K562 (cell line): ENCODE data around the gene UBA1. TPM values are rescaled to one million over a fixed set of nuclear protein-coding genes. Genes with fewer than 3 reads are reported as not detected.

ENCODE experiments used
- ATAC-seq: fragments of 200-7000 bp; cut with Tn5 transposase; 3 replicates; pipeline ENCODE4 v1.9.1; 2020; ENCODE audit warnings: moderate library complexity
- BruUV-seq: library from RNA; stranded (reverse); fragments of 400-500 nt; replicated peaks from 2 replicates; lab custom pipeline; 2021; lab: Mats Ljungman, UMichigan
- CTCF ChIA-PET: fragments of 300-600 bp; formaldehyde crosslinking; extraction: SDS; loops from one replicate; lab custom pipeline; 2021; ENCODE audit warnings: low intra/inter-chr PET ratio; lab: Yijun Ruan, JAX
- POLR2A ChIA-PET: fragments of 300-600, 350-650 bp; sonication (Branson Sonifier 250); formaldehyde crosslinking; extraction: SDS; loops from one replicate; lab custom pipeline; 2021; ENCODE audit warnings: antibody characterized with exemption, inconsistent platforms; lab: Yijun Ruan, JAX
- DNase-seq, 4 experiments: peaks; one replicate each; pipeline versions ENCODE4 v3.0.0 to v3.0.0-alpha.2; 2011 to 2018; ENCODE audit warnings: low spot score in 3 of 4, mixed read lengths in 3 of 4; ENCODE audit errors: extremely low read depth in 1 of 4
- FAIRE-seq: peaks from 2 replicates; lab custom pipeline; 2011; peaks lifted over from hg19 to GRCh38; lab: Jason Lieb, UNC
- H2AFZ ChIP-seq: 2 replicates; pipeline ENCODE4 v1.6.0; 2011; ENCODE audit warnings: low read depth, low read length, control low read depth, inconsistent platforms
- H3K27ac ChIP-seq: fragments of 200-600 bp; 3 replicates; pipeline ENCODE4 v1.8.0; 2011; ENCODE audit warnings: low read depth, mild to moderate bottlenecking, control low read depth, inconsistent platforms, low read length, moderate library complexity, mixed read lengths; ENCODE audit errors: extremely low read depth
- H3K27me3 ChIP-seq, 2 experiments: fragments of 300-600 bp in 1 of 2; 2 replicates in 1 of 2; 3 replicates in 1 of 2; pipeline versions ENCODE4 v1.6.0 to v1.8.0; 2011; ENCODE audit warnings: inconsistent platforms in 2 of 2, low read length in 2 of 2, mild to moderate bottlenecking in 1 of 2, mixed read lengths in 1 of 2, moderate library complexity in 1 of 2; ENCODE audit not compliant: control insufficient read depth in 2 of 2, insufficient read depth in 2 of 2
- H3K36me3 ChIP-seq: fragments of 300-600 bp; 3 replicates; pipeline ENCODE4 v1.8.0; 2011; ENCODE audit warnings: mild to moderate bottlenecking, low read length, inconsistent platforms; ENCODE audit not compliant: control insufficient read depth, insufficient read depth
- H3K4me1 ChIP-seq, 2 experiments: fragments of 200-600 bp in 1 of 2; replicated peaks in 1 of 2; 2 replicates in 1 of 2; 3 replicates in 1 of 2; pipeline versions ENCODE4 v1.5.1 to v1.8.0; 2011; ENCODE audit warnings: inconsistent platforms in 2 of 2, low read length in 2 of 2, mild to moderate bottlenecking in 1 of 2, mixed read lengths in 1 of 2, moderate library complexity in 1 of 2; ENCODE audit not compliant: control insufficient read depth in 2 of 2, insufficient read depth in 2 of 2
- H3K4me2 ChIP-seq: 2 replicates; pipeline ENCODE4 v1.6.1; 2011; ENCODE audit warnings: low read length, control low read depth, inconsistent platforms, mixed read lengths; ENCODE audit not compliant: insufficient read depth
- H3K4me3 ChIP-seq: fragments of 200-600 bp; sonication (generic), shearing (Covaris generic); 2 replicates; pipeline ENCODE4 v1.5.1; 2016; ENCODE audit warnings: control low read depth, inconsistent platforms
- H3K79me2 ChIP-seq: fragments of 200-600 bp; 3 replicates; pipeline ENCODE4 v1.8.0; 2011; ENCODE audit warnings: low read length, inconsistent platforms; ENCODE audit not compliant: control insufficient read depth, insufficient read depth
- H3K9ac ChIP-seq, 2 experiments: 2 replicates each; pipeline versions ENCODE4 v1.6.0 to v1.6.1; 2011; ENCODE audit warnings: low read depth in 2 of 2, low read length in 2 of 2, control low read depth in 1 of 2, inconsistent platforms in 1 of 2, mild to moderate bottlenecking in 1 of 2, mixed read lengths in 1 of 2; ENCODE audit not compliant: insufficient read depth in 1 of 2
- H3K9me1 ChIP-seq: one replicate; pipeline ENCODE4 v1.6.0; 2011; ENCODE audit warnings: inconsistent platforms, mild to moderate bottlenecking, low read length, moderate library complexity; ENCODE audit not compliant: control insufficient read depth, insufficient read depth
- H3K9me3 ChIP-seq: replicated peaks from 2 replicates; pipeline ENCODE4 v1.5.1; 2011; ENCODE audit warnings: low read depth, low read length, inconsistent platforms; ENCODE audit not compliant: control insufficient read depth, insufficient read depth
- H4K20me1 ChIP-seq: replicated peaks from 2 replicates; pipeline ENCODE4 v1.6.1; 2011; ENCODE audit warnings: low read length, inconsistent platforms, mixed read lengths; ENCODE audit not compliant: control insufficient read depth, insufficient read depth
- POLR2G ChIP-seq: fragments of 200-400 bp; formaldehyde crosslinking; IDR thresholded peaks from 2 replicates; pipeline ENCODE4 v1.6.1; 2017; ENCODE audit warnings: low read depth, mild to moderate bottlenecking, antibody characterized with exemption, low read length, moderate library complexity
- ZNF143 ChIP-seq: sonication (generic); formaldehyde crosslinking; IDR thresholded peaks from 2 replicates; pipeline ENCODE4 v1.9.0; 2022; ENCODE audit warnings: mild to moderate bottlenecking, missing genetic modification reagents
- ZNF668 ChIP-seq: fragments of 250-450 bp; sonication (Bioruptor Pico); IDR thresholded peaks from 2 replicates; pipeline ENCODE4 v1.8.0; 2022; ENCODE audit warnings: mild to moderate bottlenecking, inconsistent platforms
- WGBS: fragments of 100-300 bp; shearing (Covaris generic); methylation state at CpG from one replicate; pipeline ENCODE4 v1.1.6; 2016; ENCODE audit warnings: low coverage, mixed read lengths; ENCODE audit not compliant: insufficient coverage; ENCODE audit errors: missing lambda C conversion rate; 5-methylcytosine and 5-hydroxymethylcytosine counted together
- in situ Hi-C: fragments of 300-500 bp; cut with MboI; formaldehyde crosslinking; loops from 4 replicates; pipeline ENCODE4 v1.15.0; 2018; ENCODE audit warnings: inconsistent platforms, mixed read lengths
- intact Hi-C: fragments of 100-400 bp; cut with micrococcal nuclease; formaldehyde crosslinking; loops from 2 replicates; pipeline ENCODE4 v1.14.2; 2022
- polyA plus RNA-seq, 8 experiments: library from polyadenylated mRNA; depleted of rRNA in 4 of 8; stranded (reverse) in 5 of 8; unstranded in 3 of 8; fragments of >200 nt; fragmentation: Nextera tagmentation in 2 of 8; fragmentation: Illumina TruSeq in 1 of 8; extraction: Ambion mirVana in 2 of 8; extraction: Trizol in 1 of 8; gene quantifications; 2 replicates each; pipeline versions ENCODE4 v1.2.1 to v1.2.3, GENCODE V29; 2011 to 2014; ENCODE audit warnings: inconsistent platforms in 1 of 8, missing spikeins in 1 of 8
- total RNA-seq, 7 experiments: library from RNA; depleted of rRNA in 6 of 7; stranded (reverse); fragments of >200 nt in 6 of 7; fragmentation: Illumina TruSeq in 2 of 7; extraction: Trizol in 2 of 7; gene quantifications; 2 replicates each; pipeline versions ENCODE4 v1.2.1 to v1.2.3, GENCODE V29; 2011 to 2021; ENCODE audit warnings: low replicate concordance in 1 of 7
- TF ChIP-seq, protein P1 (sequence below): fragments of 450-650 bp; IDR thresholded peaks from 2 replicates; pipeline ENCODE4 v1.6.1; 2016; ENCODE audit warnings: borderline replicate concordance

Gene UBA1
- total and polyA plus RNA-seq, 9 of the 15 experiments (the other 6 are each of a cell fraction or from before 2014, with no cell fraction given), result 32.0 to 174 (median 93.6) TPM

- no TSS peak for BruUV-seq
- Histone ChIP-seq H3K9me1 (no peaks in the 10 kb centered on the region), H3K36me3 (peaks cover 86% of the 10 kb centered on the region; the same call in 2 of the 3 replicates), H3K79me2 (no peaks in the 10 kb centered on the region), H3K9me3 (no peaks in the 10 kb centered on the region), H4K20me1 (peaks cover 4% of the 10 kb centered on the region; the same call in 1 of the 2 replicates), H3K4me1 (no peaks in the 10 kb centered on the region; a peak in 1 of 5 replicates), H3K27me3 (no peaks in the 10 kb centered on the region), H3K4me2 (no peak overlapping the region), H2AFZ (no peak overlapping the region), H3K4me3 (no peak overlapping the region), H3K27ac (no peak overlapping the region), H3K9ac (no peak overlapping the region; a peak in 1 of 4 replicates)
- TF ChIP-seq, protein P1, sequence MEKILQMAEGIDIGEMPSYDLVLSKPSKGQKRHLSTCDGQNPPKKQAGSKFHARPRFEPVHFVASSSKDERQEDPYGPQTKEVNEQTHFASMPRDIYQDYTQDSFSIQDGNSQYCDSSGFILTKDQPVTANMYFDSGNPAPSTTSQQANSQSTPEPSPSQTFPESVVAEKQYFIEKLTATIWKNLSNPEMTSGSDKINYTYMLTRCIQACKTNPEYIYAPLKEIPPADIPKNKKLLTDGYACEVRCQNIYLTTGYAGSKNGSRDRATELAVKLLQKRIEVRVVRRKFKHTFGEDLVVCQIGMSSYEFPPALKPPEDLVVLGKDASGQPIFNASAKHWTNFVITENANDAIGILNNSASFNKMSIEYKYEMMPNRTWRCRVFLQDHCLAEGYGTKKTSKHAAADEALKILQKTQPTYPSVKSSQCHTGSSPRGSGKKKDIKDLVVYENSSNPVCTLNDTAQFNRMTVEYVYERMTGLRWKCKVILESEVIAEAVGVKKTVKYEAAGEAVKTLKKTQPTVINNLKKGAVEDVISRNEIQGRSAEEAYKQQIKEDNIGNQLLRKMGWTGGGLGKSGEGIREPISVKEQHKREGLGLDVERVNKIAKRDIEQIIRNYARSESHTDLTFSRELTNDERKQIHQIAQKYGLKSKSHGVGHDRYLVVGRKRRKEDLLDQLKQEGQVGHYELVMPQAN, result no peak
- TF ChIP-seq POLR2G, result 0 out of 2 replicates have a peak, but pooled peaks have one; percentile 26
- TF ChIP-seq ZNF668 (CRISPR knock-in tag), result no peak
- no peak for TF ChIP-seq ZNF143
- in situ Hi-C loops, result no loop called here
- intact Hi-C loops, result no loop called here
- ATAC-seq (no peak), FAIRE-seq (no peak), DNase-seq (no peak)
- ChIA-PET CTCF (no interaction called here), POLR2A (no interaction called here)
- 94% methylated on average over 10 of the region's 23 CpGs for WGBS
These were observed 17.4 kb upstream of the UBA1 start for GRCh38 chrX:47176101-47176740.
